SH-SY5Y (cell line): Measurements from ENCODE around the gene CTIF.

Source experiments
- GATA2 ChIP-seq: IDR thresholded peaks from 2 replicates; pipeline ENCODE4 v1.6.1; 2011; ENCODE audit warnings: mild to moderate bottlenecking, low read depth, low read length
- GATA3 ChIP-seq: IDR thresholded peaks from 2 replicates; pipeline ENCODE4 v1.6.1; 2011; ENCODE audit warnings: low read depth, mild to moderate bottlenecking, low read length, moderate library complexity

DNA sequence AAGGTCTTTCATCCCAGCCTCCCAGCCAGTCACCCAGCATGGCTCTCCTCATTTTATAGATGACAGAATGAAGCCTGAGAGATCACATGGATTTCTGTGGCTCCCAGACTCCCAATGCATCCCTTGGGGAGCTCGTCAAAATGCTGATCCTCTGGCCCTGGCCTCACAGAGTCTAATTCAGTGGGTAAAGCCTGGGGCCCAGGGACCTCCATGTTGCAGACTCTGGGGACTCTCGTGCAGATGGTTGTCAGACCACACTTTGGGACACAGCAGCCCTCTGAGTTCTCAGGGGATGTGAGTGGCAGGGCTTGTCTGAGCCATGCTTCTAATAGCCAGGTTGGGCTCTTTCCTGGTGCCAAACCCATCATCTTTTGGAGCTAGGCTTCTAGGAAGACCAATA is 97.0 kb downstream of the CTIF start:
- no peak for TF ChIP-seq GATA2
- no peak for TF ChIP-seq GATA3
